GM12878 (cell line): ENCODE data around the gene LYRM2.

Experiments used
- CTCF ChIP-seq, 3 experiments: IDR thresholded peaks in 2 of 3; conservative IDR thresholded peaks in 1 of 3; 2 replicates each; pipeline ENCODE4 v1.5.1; 2011; ENCODE audit warnings: low read depth in 3 of 3, low read length in 3 of 3, mild to moderate bottlenecking in 3 of 3, control low read depth in 2 of 3, moderate library complexity in 2 of 3, inconsistent platforms in 1 of 3, mixed read lengths in 1 of 3; ENCODE audit not compliant: control insufficient read depth in 2 of 3, insufficient read depth in 1 of 3; ENCODE audit errors: extremely low read depth in 1 of 3
- PBX3 ChIP-seq: IDR thresholded peaks from 2 replicates; pipeline ENCODE4 v1.6.1; 2011; ENCODE audit warnings: mild to moderate bottlenecking, low read depth, low read length, moderate library complexity; ENCODE audit not compliant: insufficient replicate concordance
- TF ChIP-seq, protein P1 (sequence below): IDR thresholded peaks from 2 replicates; pipeline ENCODE4 v1.6.1; 2012; ENCODE audit warnings: low read length, inconsistent platforms
- TF ChIP-seq, protein P2 (sequence below): IDR thresholded peaks from 2 replicates; pipeline ENCODE4 v1.6.1; 2012; ENCODE audit warnings: low read depth, low read length, improper control_type of control experiment

DNA sequence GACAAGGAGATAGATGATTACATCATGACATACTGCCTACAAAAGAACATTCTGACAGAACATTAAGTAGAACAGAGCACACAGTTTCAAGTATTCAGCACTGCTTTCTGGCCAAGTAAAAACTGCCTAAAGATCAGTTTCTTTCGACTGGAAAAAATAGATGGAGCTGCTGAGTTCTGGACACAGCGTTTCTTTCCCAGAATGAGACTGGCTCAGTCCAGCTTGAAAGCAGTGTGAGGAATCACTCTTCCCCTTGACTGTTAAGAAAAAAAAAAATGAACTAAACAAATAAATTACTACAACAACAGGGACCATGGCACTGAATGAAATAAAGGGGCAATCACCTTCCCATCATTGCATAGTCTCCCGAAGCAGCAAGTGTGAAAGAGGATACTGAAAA is 4.4 kb upstream of the LYRM2 start:
- TF ChIP-seq, protein P1, sequence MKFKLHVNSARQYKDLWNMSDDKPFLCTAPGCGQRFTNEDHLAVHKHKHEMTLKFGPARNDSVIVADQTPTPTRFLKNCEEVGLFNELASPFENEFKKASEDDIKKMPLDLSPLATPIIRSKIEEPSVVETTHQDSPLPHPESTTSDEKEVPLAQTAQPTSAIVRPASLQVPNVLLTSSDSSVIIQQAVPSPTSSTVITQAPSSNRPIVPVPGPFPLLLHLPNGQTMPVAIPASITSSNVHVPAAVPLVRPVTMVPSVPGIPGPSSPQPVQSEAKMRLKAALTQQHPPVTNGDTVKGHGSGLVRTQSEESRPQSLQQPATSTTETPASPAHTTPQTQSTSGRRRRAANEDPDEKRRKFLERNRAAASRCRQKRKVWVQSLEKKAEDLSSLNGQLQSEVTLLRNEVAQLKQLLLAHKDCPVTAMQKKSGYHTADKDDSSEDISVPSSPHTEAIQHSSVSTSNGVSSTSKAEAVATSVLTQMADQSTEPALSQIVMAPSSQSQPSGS, result no peak
- TF ChIP-seq, protein P2, sequence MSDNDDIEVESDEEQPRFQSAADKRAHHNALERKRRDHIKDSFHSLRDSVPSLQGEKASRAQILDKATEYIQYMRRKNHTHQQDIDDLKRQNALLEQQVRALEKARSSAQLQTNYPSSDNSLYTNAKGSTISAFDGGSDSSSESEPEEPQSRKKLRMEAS, result no peak
- TF ChIP-seq CTCF (IDR thresholded peaks at IDR 0.05 in 2 of 3, conservative IDR thresholded peaks at IDR 0.05 in 1 of 3; ENCODE audit: control insufficient read depth in 2 of 3, extremely low read depth in 1 of 3, insufficient read depth in 1 of 3, low read depth in 3 of 3, low read length in 3 of 3) (no peak), PBX3 (no peak)
